NCI-H1092 treated with DMSO at 0.1 percent for 48 hours (cell line): Measurements from ENCODE around the gene MACC1.

Source experiments
- DNase-seq: peaks from one replicate; lab custom pipeline; 2025; lab: John Stamatoyannopoulos, UW

Gene MACC1

DNA sequence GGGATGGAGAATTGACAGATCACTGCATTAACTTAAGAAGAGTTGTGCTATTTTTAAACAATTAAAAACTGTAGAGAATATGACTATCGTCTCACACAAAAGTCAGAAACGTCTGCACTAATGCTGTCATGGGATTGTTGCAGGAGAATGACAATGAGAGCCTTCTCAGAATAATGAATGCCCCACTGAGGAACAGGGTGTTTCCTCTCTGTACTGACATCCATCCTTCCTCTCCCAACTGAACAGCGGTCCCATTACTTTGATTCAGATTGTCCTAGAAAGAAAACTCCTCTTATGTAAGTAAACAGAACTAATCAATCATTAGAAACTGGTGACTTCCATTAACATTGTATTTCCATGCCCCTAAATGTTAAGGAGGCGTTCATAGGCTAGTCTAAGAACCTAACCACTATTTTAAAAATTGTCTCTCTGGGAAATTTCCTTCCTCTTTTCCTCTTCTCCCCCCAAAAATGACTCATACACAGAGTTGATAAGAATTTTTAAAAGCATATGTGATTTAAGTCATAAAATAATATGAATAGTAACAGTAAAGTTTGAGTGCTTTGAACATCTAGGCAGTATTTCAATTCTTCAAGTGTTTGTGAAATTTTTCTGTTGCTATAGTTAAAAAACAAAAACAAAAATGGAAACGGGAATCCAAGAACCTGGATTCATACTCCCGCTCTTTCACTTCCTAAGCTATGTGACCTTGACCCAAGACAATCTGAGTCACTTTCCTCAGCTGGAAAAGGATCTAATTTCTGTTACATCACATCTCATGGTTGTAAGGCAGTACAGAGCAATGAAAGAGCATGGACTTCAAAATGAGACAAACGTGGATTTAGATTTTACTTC is 12.7 kb upstream of the MACC1 start:
- DNase-seq: no peak

GRCh38 chr7:20229081-20229480 is 11.9 kb upstream of the MACC1 start:
- no peak for DNase-seq

- no peak for DNase-seq
These were observed 11.5 kb upstream of the MACC1 start for GRCh38 chr7:20228654-20229053.

- no peak for DNase-seq
These were observed 10.2 kb upstream of the MACC1 start for GRCh38 chr7:20227291-20227795.

GRCh38 chr7:20226860-20227259 is 9.7 kb upstream of the MACC1 start:
- peak; percentile 26 for DNase-seq

DNA sequence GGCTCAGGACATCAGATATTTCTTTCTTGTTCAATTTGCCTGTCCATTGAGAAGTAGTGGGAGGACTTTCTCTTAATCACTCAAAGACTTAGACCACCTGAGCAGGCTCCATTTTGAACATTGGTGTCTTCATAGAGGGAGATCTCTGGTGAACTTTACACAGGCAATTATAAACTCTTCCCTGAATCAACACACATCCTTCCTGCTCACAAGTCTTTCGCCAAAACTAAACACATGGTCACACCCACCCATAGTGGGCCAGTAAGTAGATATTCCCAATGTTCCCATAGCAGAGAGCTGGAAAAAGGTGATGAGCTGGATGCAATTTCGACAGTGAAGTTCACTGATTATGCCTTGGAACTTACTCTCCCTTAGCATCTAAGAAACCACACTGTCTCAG is 8.2 kb upstream of the MACC1 start:
- DNase-seq: no peak

DNA sequence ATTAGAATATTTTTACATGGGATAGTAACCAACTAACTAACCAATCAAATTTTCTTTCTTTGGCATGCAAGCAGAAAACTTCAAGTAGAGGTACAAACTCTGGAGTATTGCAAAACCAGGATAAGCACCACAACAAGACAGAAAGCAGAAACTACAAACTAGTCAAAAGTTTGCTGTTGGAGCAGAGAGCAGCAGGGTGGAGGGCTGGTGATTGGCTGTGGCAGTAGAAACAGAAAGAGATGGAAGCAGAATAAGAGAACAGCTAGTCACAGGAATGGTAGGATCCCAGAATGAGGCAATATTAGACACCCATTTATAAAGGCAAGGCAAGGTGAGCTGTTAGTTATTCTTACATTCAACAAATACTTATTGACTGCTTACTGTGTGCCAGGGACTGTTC is 6.8 kb upstream of the MACC1 start:
- no peak for DNase-seq

GRCh38 chr7:20223356-20223755 is 6.2 kb upstream of the MACC1 start:
- DNase-seq: no peak

- no peak for DNase-seq
These were observed 5.1 kb upstream of the MACC1 start for GRCh38 chr7:20222219-20222828.

- DNase-seq: no peak
These were observed 3.9 kb upstream of the MACC1 start for GRCh38 chr7:20220921-20221547.

GRCh38 chr7:20220293-20220761 is 3.1 kb upstream of the MACC1 start:
- DNase-seq: no peak

DNA sequence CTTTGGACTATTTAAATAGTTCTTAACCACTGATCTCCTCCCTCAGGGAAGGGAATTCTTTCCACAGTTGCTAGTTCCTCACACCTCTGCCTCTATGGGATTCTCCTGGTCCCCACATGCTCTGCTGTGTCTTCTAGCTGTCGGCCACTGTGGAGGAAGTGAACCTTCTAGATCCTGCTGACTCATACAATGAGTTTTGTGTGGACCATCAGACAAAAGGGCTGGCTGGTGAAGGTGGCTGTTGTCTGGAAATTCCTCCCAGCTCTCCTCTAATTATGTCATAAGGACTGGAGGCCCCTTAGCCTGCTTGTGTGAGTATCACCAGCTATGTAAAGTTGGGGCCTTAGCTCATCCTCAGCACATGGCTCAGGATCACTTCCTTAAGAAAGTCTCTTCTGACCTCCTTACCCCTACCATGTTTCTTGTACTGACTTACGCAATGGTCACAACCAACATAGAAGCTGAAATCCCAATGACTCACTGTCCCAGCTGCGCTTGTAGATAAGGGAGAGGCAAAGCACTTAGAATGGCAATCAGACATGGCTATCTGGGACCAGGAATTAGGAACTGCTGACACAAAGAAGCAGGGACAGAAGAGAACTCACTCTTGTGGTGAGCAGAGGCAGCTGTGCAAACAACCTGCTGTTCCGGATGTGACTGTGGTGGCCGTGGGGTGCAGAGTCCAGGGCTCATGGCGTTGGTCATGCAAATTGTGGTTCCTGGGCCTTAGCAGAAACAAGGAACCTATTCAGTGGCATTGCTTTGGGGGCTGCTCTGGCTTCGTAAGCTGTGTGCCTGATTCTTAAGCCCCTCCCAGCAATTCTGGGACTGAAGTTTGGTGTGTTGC is 2.5 kb upstream of the MACC1 start:
- peak; percentile 85 for DNase-seq

GRCh38 chr7:20219062-20219445 is 1.9 kb upstream of the MACC1 start:
- peak; percentile 59 for DNase-seq

- DNase-seq: peak; percentile 23
These were observed 1.1 kb upstream of the MACC1 start for GRCh38 chr7:20218279-20218678.

GRCh38 chr7:20216406-20217036 is 663 bp downstream of the MACC1 start:
- no peak for DNase-seq

DNA sequence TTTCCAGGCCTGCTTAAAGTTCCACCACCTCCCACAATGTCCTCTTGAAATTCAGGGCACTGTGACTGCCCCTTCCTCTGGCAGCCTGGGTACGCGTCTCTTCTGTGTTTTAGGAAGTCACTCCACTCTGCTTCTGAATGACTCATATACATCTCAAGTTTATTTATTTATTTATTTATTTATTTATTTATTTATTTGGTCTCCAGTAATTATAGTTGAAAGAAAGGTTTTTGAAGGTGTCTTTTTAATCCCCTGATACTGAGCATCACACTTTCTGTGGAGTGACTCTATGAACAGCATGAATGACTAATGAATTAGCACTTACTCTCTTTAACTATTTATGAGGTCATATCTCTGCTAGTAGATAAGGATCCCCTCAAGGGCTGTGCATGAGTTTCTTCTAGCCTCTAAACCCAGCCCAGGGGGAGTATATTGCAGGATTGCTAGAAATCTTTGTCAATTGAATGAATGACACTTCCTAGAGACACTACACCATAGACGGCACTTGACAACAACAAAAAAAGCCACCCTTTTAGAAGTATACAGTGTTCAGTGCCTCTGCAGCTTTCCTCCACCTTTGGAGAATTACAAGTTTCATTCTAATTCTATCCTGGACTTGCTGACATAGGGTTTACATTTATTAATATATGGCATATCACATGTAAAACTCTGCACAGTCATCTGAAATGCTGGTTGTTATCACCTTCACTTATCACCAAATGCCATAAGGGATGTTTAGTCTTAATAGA is 2.1 kb downstream of the MACC1 start:
- DNase-seq: no peak

- no peak for DNase-seq
These were observed 3.1 kb downstream of the MACC1 start for GRCh38 chr7:20214132-20214531.

GRCh38 chr7:20213378-20213777 is 3.8 kb downstream of the MACC1 start:
- no peak for DNase-seq

GRCh38 chr7:20211376-20211775 is 5.8 kb downstream of the MACC1 start:
- DNase-seq: no peak

GRCh38 chr7:20208651-20209307 is 8.4 kb downstream of the MACC1 start:
- no peak for DNase-seq
